Stimulated activated CD8-positive, alpha-beta memory T cell treated with anti-CD3 and anti-CD28 coated beads, Interleukin-15, amount 100 ng/mL, for 1 hour (primary cell): ENCODE results near the gene NCEH1.
"Not testable (repeated sequence)": the region's sequence is repeated elsewhere in the genome, so short reads cannot be mapped to it uniquely, and the experiment has no call there.

Experiments used
- DNase-seq: peaks from one replicate; pipeline ENCODE4 v3.0.0-alpha.2; 2020; ENCODE audit warnings: low read depth

NCEH1 gene

GRCh38 chr3:172710664-172711453, at the start of gene NCEH1:
TSS of gene NCEH1 (minus strand) at chr3:172711067. CDS start at chr3:172710984, 83 bp downstream.
- peak; percentile 38 for DNase-seq

GRCh38 chr3:172760416-172760815, 49.5 kb upstream of the NCEH1 start:
- not testable (repeated sequence) for DNase-seq

- no peak for DNase-seq
Measured at GRCh38 chr3:172753125-172753524, 42.3 kb upstream of the NCEH1 start.

GRCh38 chr3:172752651-172753050, 41.8 kb upstream of the NCEH1 start:
- no peak for DNase-seq

GRCh38 chr3:172751175-172751704, 40.4 kb upstream of the NCEH1 start:
- no peak for DNase-seq

- peak; percentile 93 for DNase-seq
Measured at GRCh38 chr3:172750368-172751174, 39.7 kb upstream of the NCEH1 start, which contains the start of gene ECT2. TSS of gene ECT2 (plus strand) at chr3:172750726. CDS start at chr3:172754531, 3,805 bp downstream.

GRCh38 chr3:172750069-172750367, 39.2 kb upstream of the NCEH1 start:
- DNase-seq: no peak

- DNase-seq: no peak
Measured at GRCh38 chr3:172749230-172749965, 38.5 kb upstream of the NCEH1 start.

GRCh38 chr3:172746475-172746874, 35.6 kb upstream of the NCEH1 start:
- DNase-seq: no peak

GRCh38 chr3:172739462-172739861, 28.6 kb upstream of the NCEH1 start:
- DNase-seq: no peak

- DNase-seq: no peak
Measured at GRCh38 chr3:172735014-172735413, 24.1 kb upstream of the NCEH1 start.

- no peak for DNase-seq
Measured at GRCh38 chr3:172726380-172726779, 15.5 kb upstream of the NCEH1 start.

GRCh38 chr3:172722536-172723040, 11.7 kb upstream of the NCEH1 start:
- DNase-seq: not testable (repeated sequence)

- no peak for DNase-seq
Measured at GRCh38 chr3:172717493-172718088, 6.7 kb upstream of the NCEH1 start.

- DNase-seq: no peak
Measured at GRCh38 chr3:172716476-172716875, 5.6 kb upstream of the NCEH1 start.

GRCh38 chr3:172713316-172713715, 2.4 kb upstream of the NCEH1 start:
- no peak for DNase-seq

GRCh38 chr3:172711454-172711795, 558 bp upstream of the NCEH1 start:
- DNase-seq: no peak

GRCh38 chr3:172709774-172710663, 848 bp downstream of the NCEH1 start:
- no peak for DNase-seq

- DNase-seq: no peak
Measured at GRCh38 chr3:172708921-172709773, 1.7 kb downstream of the NCEH1 start.

- DNase-seq: no peak
Measured at GRCh38 chr3:172707967-172708366, 2.9 kb downstream of the NCEH1 start.
